ENCODE data around the gene TMEM134. TPM values are rescaled to one million over a fixed set of nuclear protein-coding genes. Genes with fewer than 3 reads are reported as not detected.

Gene TMEM134
- total and polyA plus RNA-seq, 9 of the 15 experiments (the other 6 are each of a cell fraction or from before 2014, with no cell fraction given) = 0.63 to 48.4 (median 10.7) TPM

DNA sequence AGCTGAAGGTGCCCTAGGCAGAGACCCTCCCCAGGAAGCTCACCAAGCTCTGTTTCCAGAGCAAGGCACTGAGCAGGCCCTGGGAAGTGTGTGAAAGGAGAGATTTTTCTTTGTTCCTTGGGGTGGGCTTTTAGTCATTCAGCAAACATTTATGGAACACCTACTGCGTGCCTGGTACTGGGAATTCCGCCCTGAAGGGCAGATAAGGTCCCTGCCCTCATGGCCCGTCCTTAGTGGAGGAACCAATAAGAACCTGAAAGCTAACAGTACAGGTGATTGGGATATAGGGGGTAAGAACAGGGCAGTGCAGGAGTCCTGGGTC, 3.9 kb downstream of the TMEM134 start:
- CTCF ChIA-PET (ENCODE audit: low intra/inter-chr PET ratio) = no interaction called here
- POLR2A ChIA-PET = interaction anchor here (0.5 to 1.0 kb wide), 8 partner anchors 12 to 179 kb away, joined by 3 to 5 read pairs (median 4); partner anchors contain the start of gene AIP

More for the DNA sequence above, 3.9 kb downstream of the TMEM134 start:
- intact Hi-C loops (cut with micrococcal nuclease) (loop anchor here (5.0 kb wide), 1 partner anchor 43 kb away; no protein-coding TSS in a partner anchor), in situ Hi-C loops (cut with MboI) (no loop called here)
- Histone ChIP-seq H3K27me3 (ENCODE audit: control insufficient read depth in 2 of 2, insufficient read depth in 2 of 2, low read length in 2 of 2) (no peaks in the 10 kb centered on the region), H3K4me1 (replicated peaks in 1 of 2; ENCODE audit: control insufficient read depth in 2 of 2, insufficient read depth in 2 of 2, low read length in 2 of 2) (peaks cover 20 to 56% of the 10 kb centered on the region in 2 experiments; a peak in 4 of 5 replicates), H3K4me3 (peak overlapping the region; percentile 75), H3K4me2 (ENCODE audit: insufficient read depth, low read length) (peak overlapping the region; percentile 93), H2AFZ (ENCODE audit: low read depth, low read length) (no peak overlapping the region), H3K9me1 (ENCODE audit: control insufficient read depth, insufficient read depth, low read length) (no peaks in the 10 kb centered on the region), H3K79me2 (ENCODE audit: control insufficient read depth, insufficient read depth, low read length) (peaks cover 12% of the 10 kb centered on the region), H4K20me1 (replicated peaks; ENCODE audit: control insufficient read depth, insufficient read depth, low read length) (no peaks in the 10 kb centered on the region), H3K9ac (ENCODE audit: insufficient read depth in 1 of 2, low read depth in 2 of 2, low read length in 2 of 2) (peak overlapping the region; percentile 78 to 95), H3K27ac (ENCODE audit: extremely low read depth, low read depth, low read length) (peak overlapping the region; percentile 86), H3K9me3 (replicated peaks; ENCODE audit: control insufficient read depth, insufficient read depth, low read depth, low read length) (no peaks in the 10 kb centered on the region), H3K36me3 (ENCODE audit: control insufficient read depth, insufficient read depth, low read length) (no peaks in the 10 kb centered on the region)
- DNase-seq (ENCODE audit: extremely low read depth in 1 of 4, low spot score in 3 of 4) (no peak), ATAC-seq (no peak), FAIRE-seq (no peak)
- TF ChIP-seq BACH1 (tag; IDR thresholded peaks at IDR 0.05) (no peak), ZKSCAN1 (IDR thresholded peaks at IDR 0.05; ENCODE audit: low read depth, low read length) (peak; percentile 79; the same call in 1 of the 2 replicates)
- TF ChIP-seq, protein P1, sequence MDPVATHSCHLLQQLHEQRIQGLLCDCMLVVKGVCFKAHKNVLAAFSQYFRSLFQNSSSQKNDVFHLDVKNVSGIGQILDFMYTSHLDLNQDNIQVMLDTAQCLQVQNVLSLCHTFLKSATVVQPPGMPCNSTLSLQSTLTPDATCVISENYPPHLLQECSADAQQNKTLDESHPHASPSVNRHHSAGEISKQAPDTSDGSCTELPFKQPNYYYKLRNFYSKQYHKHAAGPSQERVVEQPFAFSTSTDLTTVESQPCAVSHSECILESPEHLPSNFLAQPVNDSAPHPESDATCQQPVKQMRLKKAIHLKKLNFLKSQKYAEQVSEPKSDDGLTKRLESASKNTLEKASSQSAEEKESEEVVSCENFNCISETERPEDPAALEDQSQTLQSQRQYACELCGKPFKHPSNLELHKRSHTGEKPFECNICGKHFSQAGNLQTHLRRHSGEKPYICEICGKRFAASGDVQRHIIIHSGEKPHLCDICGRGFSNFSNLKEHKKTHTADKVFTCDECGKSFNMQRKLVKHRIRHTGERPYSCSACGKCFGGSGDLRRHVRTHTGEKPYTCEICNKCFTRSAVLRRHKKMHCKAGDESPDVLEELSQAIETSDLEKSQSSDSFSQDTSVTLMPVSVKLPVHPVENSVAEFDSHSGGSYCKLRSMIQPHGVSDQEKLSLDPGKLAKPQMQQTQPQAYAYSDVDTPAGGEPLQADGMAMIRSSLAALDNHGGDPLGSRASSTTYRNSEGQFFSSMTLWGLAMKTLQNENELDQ (CRISPR knock-in tag; IDR thresholded peaks at IDR 0.05; ENCODE audit: borderline replicate concordance) = peak; percentile 45; the same call in 1 of the 2 replicates
- BruUV-seq (replicated peaks) = TSS peak; percentile 69
- 7% methylated on average over 3 of the region's 3 CpGs for WGBS (ENCODE audit: insufficient coverage, low coverage, missing lambda C conversion rate)

Data from K562 (cell line).